ENCODE data around the gene MTARC2.
"Not testable (repeated sequence)": the region's sequence is repeated elsewhere in the genome, so short reads cannot be mapped to it uniquely, and the experiment has no call there.

MTARC2 gene

GRCh38 chr1:220732137-220732536 is 16.0 kb upstream of the MTARC2 start:
- DNase-seq (ENCODE audit: low read depth in 2 of 2, low spot score in 1 of 2), result no peak

- DNase-seq (ENCODE audit: low read depth in 2 of 2, low spot score in 1 of 2), result no peak
Measured at GRCh38 chr1:220732621-220733020, 15.5 kb upstream of the MTARC2 start.

- DNase-seq (ENCODE audit: low read depth in 2 of 2, low spot score in 1 of 2), result peak; percentile 50 to 65
Measured at GRCh38 chr1:220733086-220733601, 15.0 kb upstream of the MTARC2 start.

- no peak for DNase-seq (ENCODE audit: low read depth in 2 of 2, low spot score in 1 of 2)
Measured at GRCh38 chr1:220734571-220735326, 13.4 kb upstream of the MTARC2 start.

- DNase-seq (ENCODE audit: low read depth in 2 of 2, low spot score in 1 of 2), result not testable (repeated sequence)
Measured at GRCh38 chr1:220736283-220736682, 11.8 kb upstream of the MTARC2 start.

- DNase-seq (ENCODE audit: low read depth in 2 of 2, low spot score in 1 of 2), result no peak
Measured at GRCh38 chr1:220741349-220741748, 6.8 kb upstream of the MTARC2 start.

GRCh38 chr1:220741825-220742224 is 6.3 kb upstream of the MTARC2 start:
- DNase-seq (ENCODE audit: low read depth in 2 of 2, low spot score in 1 of 2), result no peak

GRCh38 chr1:220742520-220742919 is 5.6 kb upstream of the MTARC2 start:
- DNase-seq (ENCODE audit: low read depth in 2 of 2, low spot score in 1 of 2), result no peak

GRCh38 chr1:220746851-220747250 is 1.3 kb upstream of the MTARC2 start:
- DNase-seq (ENCODE audit: low read depth in 2 of 2, low spot score in 1 of 2), result no peak

GRCh38 chr1:220747437-220748088 is 559 bp upstream of the MTARC2 start:
- no peak for DNase-seq (ENCODE audit: low read depth in 2 of 2, low spot score in 1 of 2)

- DNase-seq (ENCODE audit: low read depth in 2 of 2, low spot score in 1 of 2), result no peak
Measured at GRCh38 chr1:220748936-220749335, 814 bp downstream of the MTARC2 start.

GRCh38 chr1:220750131-220750515 is 2.0 kb downstream of the MTARC2 start:
- DNase-seq (ENCODE audit: low read depth in 2 of 2, low spot score in 1 of 2), result no peak

GRCh38 chr1:220751111-220751510 is 3.0 kb downstream of the MTARC2 start:
- DNase-seq (ENCODE audit: low read depth in 2 of 2, low spot score in 1 of 2), result no peak

- no peak for DNase-seq (ENCODE audit: low read depth in 2 of 2, low spot score in 1 of 2)
Measured at GRCh38 chr1:220754212-220754917, 6.2 kb downstream of the MTARC2 start.

GRCh38 chr1:220754918-220755295 is 6.8 kb downstream of the MTARC2 start:
- DNase-seq (ENCODE audit: low read depth in 2 of 2, low spot score in 1 of 2), result no peak

- no peak for DNase-seq (ENCODE audit: low read depth in 2 of 2, low spot score in 1 of 2)
Measured at GRCh38 chr1:220755309-220755708, 7.2 kb downstream of the MTARC2 start.

- no peak for DNase-seq (ENCODE audit: low read depth in 2 of 2, low spot score in 1 of 2)
Measured at GRCh38 chr1:220757441-220757840, 9.3 kb downstream of the MTARC2 start.

- DNase-seq (ENCODE audit: low read depth in 2 of 2, low spot score in 1 of 2), result no peak
Measured at GRCh38 chr1:220759147-220759546, 11.0 kb downstream of the MTARC2 start.

GRCh38 chr1:220761688-220762427 is 13.7 kb downstream of the MTARC2 start:
- no peak for DNase-seq (ENCODE audit: low read depth in 2 of 2, low spot score in 1 of 2)

GRCh38 chr1:220764757-220765156 is 16.6 kb downstream of the MTARC2 start:
- no peak for DNase-seq (ENCODE audit: low read depth in 2 of 2, low spot score in 1 of 2)

Data from stimulated activated CD8-positive, alpha-beta memory T cell treated with anti-CD3 and anti-CD28 coated beads, Interleukin-4, amount 100 ng/mL, for 4 hours (primary cell).